HG02938 (cell line): Measurements from ENCODE around the gene SLC4A11.

Source experiments
- ATAC-seq: cut with Tn5 transposase; IDR thresholded peaks from one replicate; pipeline ENCODE4 v1.9.1; 2021; ENCODE audit warnings: mild to moderate bottlenecking, moderate library complexity; ENCODE audit not compliant: unreplicated experiment

The SLC4A11 gene

GRCh38 chr20:3239026-3239866, at the start of gene SLC4A11:
Gene SLC4A11, minus strand, starts transcription at chr20:3239190. Its CDS starts 53 bp downstream, at chr20:3239137.
- ATAC-seq = no peak

- no peak for ATAC-seq
Observed at GRCh38 chr20:3283222-3283820, 44.3 kb upstream of the SLC4A11 start.

- no peak for ATAC-seq
Observed at GRCh38 chr20:3282271-3283221, 43.6 kb upstream of the SLC4A11 start.

DNA sequence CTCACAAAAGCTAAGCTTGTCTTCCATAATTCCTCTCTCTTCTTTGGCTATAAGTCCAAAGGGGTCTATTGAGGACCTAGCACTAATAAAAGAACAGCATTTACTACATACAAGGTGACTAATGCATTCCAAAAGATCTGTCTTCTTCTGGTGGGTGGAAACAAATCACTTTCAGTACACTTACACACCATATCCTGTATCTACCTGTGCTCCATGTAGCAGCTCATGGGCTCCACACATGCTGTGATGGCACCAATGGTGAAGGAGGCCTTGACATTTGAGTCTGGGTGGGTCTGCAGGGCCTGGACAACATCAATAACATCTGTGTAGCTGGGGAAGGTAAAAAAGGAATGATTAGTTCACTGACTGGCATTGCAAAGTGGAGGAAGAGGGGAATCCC, 42.4 kb upstream of the SLC4A11 start:
- no peak for ATAC-seq

- no peak for ATAC-seq
Observed at GRCh38 chr20:3279761-3280160, 40.8 kb upstream of the SLC4A11 start.

- no peak for ATAC-seq
Observed at GRCh38 chr20:3277686-3278465, 38.9 kb upstream of the SLC4A11 start.

GRCh38 chr20:3276680-3277015, 37.7 kb upstream of the SLC4A11 start:
- ATAC-seq = no peak

- no peak for ATAC-seq
Observed at GRCh38 chr20:3275966-3276679, 37.1 kb upstream of the SLC4A11 start.

DNA sequence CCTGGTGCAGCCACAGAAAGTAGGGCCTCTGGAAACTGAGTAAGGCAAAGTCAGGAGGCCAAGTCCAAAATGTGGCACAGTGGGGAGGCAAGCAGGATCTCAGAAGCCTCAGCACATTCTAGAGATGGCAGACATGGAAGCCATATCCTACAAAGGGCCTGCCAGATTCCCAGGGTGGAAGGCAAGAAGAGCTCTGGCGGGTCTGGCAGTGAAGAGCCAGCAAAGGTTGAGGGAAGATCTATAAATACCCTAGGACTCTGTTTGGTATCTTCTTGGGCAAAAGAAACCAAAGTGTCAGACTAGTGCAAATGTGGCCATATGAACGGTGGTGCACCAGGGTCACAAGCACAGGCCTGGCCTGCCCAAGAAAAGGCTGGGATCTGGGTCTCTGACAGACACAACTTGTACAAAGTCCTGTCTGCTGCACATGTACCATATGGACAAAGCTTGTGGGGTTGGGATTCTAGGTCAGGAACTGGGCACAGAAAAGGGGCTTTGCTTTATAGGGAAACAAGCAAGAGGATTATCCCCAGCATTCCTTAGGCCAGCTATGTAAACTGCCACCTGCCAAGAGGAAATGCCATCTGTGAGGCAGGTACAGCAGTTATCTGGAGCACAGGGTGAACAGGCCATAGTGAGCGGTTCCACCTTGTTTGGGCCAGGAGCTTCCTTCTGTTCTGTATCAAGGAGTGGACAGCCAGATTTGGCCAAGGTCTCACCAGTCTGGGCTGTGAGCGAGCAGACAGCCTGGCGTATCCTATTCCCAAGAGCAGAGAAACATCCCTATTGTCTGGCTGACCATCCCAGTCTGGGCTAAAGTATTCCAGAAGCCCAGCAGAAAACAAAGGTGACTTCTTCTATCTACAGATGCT, 36.3 kb upstream of the SLC4A11 start:
- ATAC-seq = no peak

GRCh38 chr20:3273371-3273770, 34.4 kb upstream of the SLC4A11 start:
- no peak for ATAC-seq

DNA sequence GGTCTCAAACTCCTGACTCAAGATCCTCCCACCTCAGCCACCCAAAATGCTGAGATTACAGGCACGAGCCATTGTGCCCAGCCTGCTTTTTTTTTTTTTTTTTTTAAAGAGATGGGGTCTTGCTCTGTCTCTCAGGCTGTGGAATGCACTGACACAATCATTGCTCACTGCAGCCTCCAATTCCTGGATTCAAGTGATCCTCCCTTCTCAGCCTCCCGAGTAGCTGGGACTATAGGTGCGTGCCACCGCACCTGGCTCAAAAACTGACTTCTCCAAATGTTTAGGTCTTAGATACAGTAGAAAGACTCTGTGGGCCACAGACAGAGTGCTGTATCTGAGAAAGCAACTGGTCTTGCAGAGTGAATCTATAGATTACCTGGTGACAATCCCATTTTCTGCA, 31.1 kb upstream of the SLC4A11 start:
- ATAC-seq = no peak

DNA sequence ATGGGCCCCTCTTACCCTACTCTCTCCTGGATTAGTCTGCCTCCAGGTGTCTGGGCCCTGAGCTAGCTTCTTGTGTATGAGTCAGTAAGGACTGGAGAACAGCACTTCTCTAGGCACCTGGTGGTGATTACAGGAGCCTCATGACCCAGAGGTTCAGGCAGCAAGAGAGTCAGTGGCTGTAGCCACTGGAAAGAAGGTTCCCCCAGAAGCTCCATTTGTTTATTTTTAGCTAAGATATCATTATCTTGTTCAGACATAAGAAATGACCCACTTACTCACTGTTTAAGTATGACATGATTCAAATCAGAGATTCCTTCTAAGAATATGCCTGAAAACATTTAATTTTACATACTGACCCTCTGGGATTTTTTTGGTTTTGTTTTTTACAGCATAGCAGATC, 23.6 kb upstream of the SLC4A11 start:
- ATAC-seq = no peak

DNA sequence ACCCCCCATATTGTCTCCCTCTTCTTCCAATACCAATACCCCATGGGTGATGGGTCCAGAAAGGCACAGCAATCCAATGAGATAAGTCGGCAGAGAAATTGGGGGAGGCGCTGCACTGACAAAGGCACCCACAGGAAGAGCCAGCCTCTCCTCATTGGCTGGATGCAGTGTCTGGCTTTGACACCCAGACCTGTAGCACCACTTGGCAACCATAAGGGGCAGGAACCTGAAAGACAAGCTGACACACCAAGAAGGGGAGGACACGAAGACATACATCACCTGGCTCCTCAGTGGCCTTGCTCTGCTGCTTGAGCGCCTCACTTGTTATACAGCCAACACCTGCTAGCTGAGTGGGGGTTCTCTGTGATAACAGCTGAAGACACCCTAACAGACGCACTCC, 19.4 kb upstream of the SLC4A11 start:
- ATAC-seq = no peak

DNA sequence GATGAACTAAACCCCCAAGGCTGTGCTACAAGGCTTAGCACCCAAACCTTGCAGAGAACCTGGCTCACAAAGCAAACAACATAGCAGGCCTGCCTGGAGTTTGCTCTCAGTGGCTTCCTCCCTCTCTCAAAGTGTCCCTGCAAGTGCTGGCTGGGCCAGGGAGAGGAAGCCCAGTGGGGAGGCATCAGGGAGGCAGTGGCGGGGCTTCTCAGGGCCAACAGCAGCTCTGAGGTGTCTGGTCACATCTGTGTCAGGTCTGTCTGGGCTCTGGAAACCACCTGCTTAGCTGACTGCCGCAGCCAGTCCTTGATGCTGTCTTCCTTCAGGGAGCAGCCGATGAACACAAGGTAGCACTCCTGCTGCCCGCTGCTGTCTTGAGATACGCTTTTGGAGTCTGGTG, 16.7 kb upstream of the SLC4A11 start:
- ATAC-seq = no peak

GRCh38 chr20:3251806-3252205, 12.8 kb upstream of the SLC4A11 start:
- ATAC-seq = no peak

DNA sequence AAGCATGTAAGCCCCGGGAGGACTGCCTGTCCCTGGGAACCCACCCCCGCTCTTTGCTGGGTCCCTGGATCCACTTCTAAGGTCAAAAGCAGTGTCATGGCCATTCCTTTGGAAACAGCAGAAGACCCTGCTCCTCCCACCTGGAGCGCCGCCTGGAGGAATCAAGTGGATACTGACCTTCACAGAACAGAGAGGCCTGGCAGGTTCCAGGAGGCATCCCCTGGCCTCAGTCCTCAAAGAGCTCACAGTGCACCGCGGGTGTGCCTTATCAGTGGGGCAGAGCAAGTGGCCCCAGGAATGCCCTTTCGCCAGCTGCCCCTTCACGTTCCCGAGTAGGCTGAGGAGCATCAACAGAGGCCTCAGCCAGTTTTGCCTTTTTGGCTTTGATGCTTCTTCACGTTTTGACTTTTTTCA, 11.1 kb upstream of the SLC4A11 start:
- no peak for ATAC-seq

GRCh38 chr20:3248993-3249347, 10.0 kb upstream of the SLC4A11 start:
- no peak for ATAC-seq

GRCh38 chr20:3248167-3248992, 9.4 kb upstream of the SLC4A11 start:
- no peak for ATAC-seq
